Uterus (tissue), 4 donors: ENCODE measurements around the gene CXCL6. TPM values are rescaled to one million over a fixed set of nuclear protein-coding genes. Genes with fewer than 3 reads are reported as not detected.
A peak's percentile ranks its signal among the peaks of the same experiment; 100 is the strongest.

Experiments
- DNase-seq, 2 donors: peaks; one replicate each; pipeline ENCODE4 v3.0.0-alpha.2; 2019 to 2020
- H3K27ac ChIP-seq, 2 donors: fragments of 200-600 bp; sonication (generic); 1 replicate in 1 of 2; 2 replicates in 1 of 2; pipeline ENCODE4 v1.5.1; 2016 to 2018
- H3K27me3 ChIP-seq, 2 donors: fragments of 200-600 bp; sonication (generic); one replicate each; pipeline ENCODE4 v1.5.1; 2018 to 2019; ENCODE audit warnings: control low read depth in 1 of 2
- H3K36me3 ChIP-seq, 2 donors: fragments of 200-600 bp; sonication (generic); one replicate each; pipeline ENCODE4 v1.5.1; 2019; ENCODE audit warnings: control low read depth in 1 of 2
- H3K4me1 ChIP-seq, 2 donors: fragments of 200-600 bp; sonication (generic); one replicate each; pipeline ENCODE4 v1.5.1; 2018 to 2019; ENCODE audit warnings: control low read depth in 1 of 2
- H3K4me3 ChIP-seq, 2 donors: fragments of 200-600 bp; sonication (generic); 1 replicate in 1 of 2; 2 replicates in 1 of 2; pipeline ENCODE4 v1.5.1; 2018 to 2019; ENCODE audit warnings: mild to moderate bottlenecking in 1 of 2
- H3K9me3 ChIP-seq, 2 donors: fragments of 200-600 bp; sonication (generic); one replicate each; pipeline ENCODE4 v1.5.1; 2019; ENCODE audit warnings: control low read depth in 1 of 2
- POLR2A ChIP-seq, 2 donors: fragments of 450-650 bp; IDR thresholded peaks; one replicate each; pipeline ENCODE4 v1.6.1; 2016; ENCODE audit warnings: antibody characterized with exemption in 2 of 2, mild to moderate bottlenecking in 1 of 2, moderate library complexity in 1 of 2
- intact Hi-C: fragments of 100-400 bp; cut with DNase I; formaldehyde crosslinking; loops from one replicate; pipeline ENCODE4 v1.15.1; 2023; ENCODE audit warnings: low total_unique reads
- total RNA-seq, 4 donors: library from RNA; depleted of rRNA in 3 of 4; stranded (reverse); fragments of >200 nt in 3 of 4; gene quantifications; one replicate each; pipeline versions ENCODE4 v1.1.0 to v1.2.4, GENCODE V29; 2014 to 2023
- TF ChIP-seq, protein P1 (sequence below), 4 experiments: fragments of 200-600 bp in 2 of 4; fragments of 450-650 bp in 2 of 4; sonication (generic) in 2 of 4; IDR thresholded peaks; one replicate each; pipeline ENCODE4 v1.5.1; 2016 to 2019; ENCODE audit warnings: antibody characterized with exemption in 4 of 4, mild to moderate bottlenecking in 2 of 4, moderate library complexity in 1 of 4
- donor health status: DM: yes; HTN: yes; CAD: no.

Gene CXCL6
- total RNA-seq, 4 donors from 2014 or later, result 0.28 to 4.1 TPM; not detected in 2

DNA sequence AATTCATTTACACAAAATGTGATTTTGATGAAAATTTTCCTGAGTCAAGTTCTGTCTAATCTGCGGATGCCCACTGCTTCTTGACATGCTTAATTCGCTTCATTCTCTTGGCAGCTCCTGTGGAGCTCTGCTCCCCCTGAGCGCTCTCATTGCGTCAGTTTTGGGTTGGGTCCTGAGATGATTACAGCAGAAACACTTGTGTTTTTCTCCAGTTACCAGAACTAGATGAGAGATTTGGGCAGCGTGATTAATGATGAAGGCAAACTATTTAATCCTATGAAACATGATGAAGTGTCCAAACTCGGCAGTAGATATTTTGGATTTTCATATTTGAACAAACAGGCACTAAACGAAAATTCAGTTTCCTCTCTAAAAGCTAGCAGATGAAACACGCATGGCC, 28.5 kb downstream of the CXCL6 start:
- DNase-seq, result no peak
- H3K9me3 ChIP-seq, result no peaks in the 10 kb centered on the region
- no peak overlapping the region for H3K4me3 ChIP-seq
- peaks cover 0 to 5% of the 10 kb centered on the region in 2 donors for H3K4me1 ChIP-seq
- peaks cover 0 to 7% of the 10 kb centered on the region in 2 donors for H3K27me3 ChIP-seq
- intact Hi-C loops, result no loop called here
- TF ChIP-seq POLR2A (IDR thresholded peaks at IDR 0.05), result no peak
- TF ChIP-seq, protein P1, sequence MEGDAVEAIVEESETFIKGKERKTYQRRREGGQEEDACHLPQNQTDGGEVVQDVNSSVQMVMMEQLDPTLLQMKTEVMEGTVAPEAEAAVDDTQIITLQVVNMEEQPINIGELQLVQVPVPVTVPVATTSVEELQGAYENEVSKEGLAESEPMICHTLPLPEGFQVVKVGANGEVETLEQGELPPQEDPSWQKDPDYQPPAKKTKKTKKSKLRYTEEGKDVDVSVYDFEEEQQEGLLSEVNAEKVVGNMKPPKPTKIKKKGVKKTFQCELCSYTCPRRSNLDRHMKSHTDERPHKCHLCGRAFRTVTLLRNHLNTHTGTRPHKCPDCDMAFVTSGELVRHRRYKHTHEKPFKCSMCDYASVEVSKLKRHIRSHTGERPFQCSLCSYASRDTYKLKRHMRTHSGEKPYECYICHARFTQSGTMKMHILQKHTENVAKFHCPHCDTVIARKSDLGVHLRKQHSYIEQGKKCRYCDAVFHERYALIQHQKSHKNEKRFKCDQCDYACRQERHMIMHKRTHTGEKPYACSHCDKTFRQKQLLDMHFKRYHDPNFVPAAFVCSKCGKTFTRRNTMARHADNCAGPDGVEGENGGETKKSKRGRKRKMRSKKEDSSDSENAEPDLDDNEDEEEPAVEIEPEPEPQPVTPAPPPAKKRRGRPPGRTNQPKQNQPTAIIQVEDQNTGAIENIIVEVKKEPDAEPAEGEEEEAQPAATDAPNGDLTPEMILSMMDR (IDR thresholded peaks at IDR 0.05), result no peak
- no peaks in the 10 kb centered on the region for H3K36me3 ChIP-seq
- H3K27ac ChIP-seq, result no peak overlapping the region

DNA sequence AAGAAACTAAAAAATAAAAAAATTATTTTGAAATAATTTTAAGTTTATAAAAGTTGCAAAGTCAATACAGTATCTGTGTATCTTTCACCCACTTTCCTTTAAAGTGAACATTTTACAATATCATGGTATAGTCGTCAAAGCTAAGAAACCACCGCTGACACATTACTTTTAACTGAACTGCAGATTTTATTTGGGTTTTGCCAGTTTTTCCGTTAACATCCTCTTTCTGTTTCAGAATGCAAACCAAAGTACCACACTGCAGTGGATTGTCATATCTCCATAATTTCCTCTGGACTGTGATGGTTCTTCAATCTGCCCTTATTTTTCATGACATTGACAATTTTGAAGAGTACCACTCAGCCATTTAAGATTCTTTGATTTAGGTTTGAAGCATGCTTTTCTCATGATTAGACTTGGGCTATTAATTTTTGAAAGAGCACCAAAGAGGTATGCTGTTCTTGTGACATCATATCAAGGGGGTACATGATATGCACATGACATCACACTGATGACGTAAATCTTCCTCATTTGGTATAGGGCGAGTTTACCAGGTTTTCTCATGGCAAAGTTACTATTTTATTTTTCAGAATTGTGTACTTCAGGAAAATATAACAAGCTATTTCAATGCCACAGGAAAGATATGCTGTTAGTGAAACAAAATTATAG, 29.1 kb downstream of the CXCL6 start:
- TF ChIP-seq, protein P1 (IDR thresholded peaks at IDR 0.05), result no peak
- TF ChIP-seq POLR2A (IDR thresholded peaks at IDR 0.05), result no peak
- H3K4me3 ChIP-seq, result no peak overlapping the region
- intact Hi-C loops, result no loop called here
- DNase-seq, result no peak
- H3K27ac ChIP-seq, result no peak overlapping the region
- peaks cover 0 to 7% of the 10 kb centered on the region in 2 donors for H3K27me3 ChIP-seq
- H3K4me1 ChIP-seq, result peaks cover 0 to 5% of the 10 kb centered on the region in 2 donors
- no peaks in the 10 kb centered on the region for H3K36me3 ChIP-seq
- no peaks in the 10 kb centered on the region for H3K9me3 ChIP-seq

GRCh38 chr4:73866246-73866645, 29.8 kb downstream of the CXCL6 start:
- peaks cover 0 to 7% of the 10 kb centered on the region in 2 donors for H3K27me3 ChIP-seq
- TF ChIP-seq POLR2A (IDR thresholded peaks at IDR 0.05), result no peak
- TF ChIP-seq, protein P1 (IDR thresholded peaks at IDR 0.05), result no peak
- H3K4me3 ChIP-seq, result no peak overlapping the region
- peaks cover 0 to 5% of the 10 kb centered on the region in 2 donors for H3K4me1 ChIP-seq
- DNase-seq, result no peak
- H3K27ac ChIP-seq, result no peak overlapping the region
- H3K9me3 ChIP-seq, result no peaks in the 10 kb centered on the region
- no peaks in the 10 kb centered on the region for H3K36me3 ChIP-seq
- intact Hi-C loops, result no loop called here

- intact Hi-C loops, result no loop called here
- Histone ChIP-seq H3K4me1 (peaks cover 0 to 5% of the 10 kb centered on the region in 2 donors), H3K27me3 (peaks cover 0 to 7% of the 10 kb centered on the region in 2 donors), H3K27ac (no peak overlapping the region), H3K9me3 (no peaks in the 10 kb centered on the region), H3K4me3 (no peak overlapping the region), H3K36me3 (no peaks in the 10 kb centered on the region)
- no peak for DNase-seq
- TF ChIP-seq, protein P1 (IDR thresholded peaks at IDR 0.05), result no peak
- no peak for TF ChIP-seq POLR2A (IDR thresholded peaks at IDR 0.05)
Measured at GRCh38 chr4:73867783-73868182, 31.3 kb downstream of the CXCL6 start.

DNA sequence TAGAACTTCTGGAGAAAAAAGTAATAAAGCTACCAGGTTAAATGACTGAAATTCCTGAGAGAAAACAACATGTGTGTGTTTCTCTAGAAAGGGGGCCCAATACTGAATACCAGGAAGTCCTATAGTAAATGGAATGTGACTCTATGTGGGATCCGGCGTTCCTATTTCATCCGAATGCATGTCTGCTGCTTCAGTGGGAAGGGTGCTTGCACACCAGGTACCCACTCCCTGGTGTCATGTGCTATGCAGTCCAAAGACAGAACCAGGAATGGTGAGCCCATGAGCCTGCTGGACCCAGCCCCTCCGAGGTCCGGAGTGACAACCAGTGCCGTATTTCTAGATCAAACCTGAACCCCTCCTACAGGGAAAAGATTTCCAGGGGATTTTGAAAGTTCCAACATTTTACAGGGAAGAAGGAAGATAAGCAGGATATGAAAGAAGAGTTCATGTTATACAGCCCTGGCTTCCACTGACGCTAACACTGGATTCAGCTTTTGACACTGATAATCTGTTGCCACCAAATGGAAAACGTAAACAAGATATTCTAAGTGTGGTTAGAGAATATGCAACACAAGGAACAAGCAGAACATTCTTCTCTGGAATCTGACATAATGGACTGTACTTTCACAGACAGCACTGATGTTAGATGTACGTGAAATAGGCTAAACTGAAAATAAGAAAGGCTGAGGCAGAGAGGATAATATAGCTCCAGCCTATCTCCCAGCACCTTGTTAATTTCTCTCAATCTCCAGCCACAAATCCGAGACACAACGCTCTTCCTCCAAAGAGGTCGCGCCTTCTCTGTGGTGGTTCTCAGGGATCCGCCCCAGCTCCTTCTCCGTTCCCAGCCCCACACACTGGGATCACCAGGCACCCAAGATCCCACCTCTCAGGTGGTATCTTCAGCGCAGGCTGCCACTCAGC, 32.0 kb downstream of the CXCL6 start:
- no peak for TF ChIP-seq POLR2A (IDR thresholded peaks at IDR 0.05)
- TF ChIP-seq, protein P1 (IDR thresholded peaks at IDR 0.05), result no peak
- DNase-seq, result no peak
- H3K27ac ChIP-seq, result no peak overlapping the region
- H3K27me3 ChIP-seq, result peaks cover 0 to 7% of the 10 kb centered on the region in 2 donors
- peak overlapping the region; percentile 19 to 35 for H3K4me3 ChIP-seq
- H3K4me1 ChIP-seq, result peaks cover 0 to 5% of the 10 kb centered on the region in 2 donors
- H3K9me3 ChIP-seq, result no peaks in the 10 kb centered on the region
- intact Hi-C loops, result no loop called here
- no peaks in the 10 kb centered on the region for H3K36me3 ChIP-seq
